NCI-H1417 (cell line): ENCODE measurements around the gene FOXJ1.
"Not testable (repeated sequence)": the region's sequence is repeated elsewhere in the genome, so short reads cannot be mapped to it uniquely, and the experiment has no call there.

Source experiments
- DNase-seq, 3 experiments: peaks; one replicate each; lab custom pipeline; 2025; lab: John Stamatoyannopoulos, UW

The FOXJ1 gene, protein sequence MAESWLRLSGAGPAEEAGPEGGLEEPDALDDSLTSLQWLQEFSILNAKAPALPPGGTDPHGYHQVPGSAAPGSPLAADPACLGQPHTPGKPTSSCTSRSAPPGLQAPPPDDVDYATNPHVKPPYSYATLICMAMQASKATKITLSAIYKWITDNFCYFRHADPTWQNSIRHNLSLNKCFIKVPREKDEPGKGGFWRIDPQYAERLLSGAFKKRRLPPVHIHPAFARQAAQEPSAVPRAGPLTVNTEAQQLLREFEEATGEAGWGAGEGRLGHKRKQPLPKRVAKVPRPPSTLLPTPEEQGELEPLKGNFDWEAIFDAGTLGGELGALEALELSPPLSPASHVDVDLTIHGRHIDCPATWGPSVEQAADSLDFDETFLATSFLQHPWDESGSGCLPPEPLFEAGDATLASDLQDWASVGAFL

DNA sequence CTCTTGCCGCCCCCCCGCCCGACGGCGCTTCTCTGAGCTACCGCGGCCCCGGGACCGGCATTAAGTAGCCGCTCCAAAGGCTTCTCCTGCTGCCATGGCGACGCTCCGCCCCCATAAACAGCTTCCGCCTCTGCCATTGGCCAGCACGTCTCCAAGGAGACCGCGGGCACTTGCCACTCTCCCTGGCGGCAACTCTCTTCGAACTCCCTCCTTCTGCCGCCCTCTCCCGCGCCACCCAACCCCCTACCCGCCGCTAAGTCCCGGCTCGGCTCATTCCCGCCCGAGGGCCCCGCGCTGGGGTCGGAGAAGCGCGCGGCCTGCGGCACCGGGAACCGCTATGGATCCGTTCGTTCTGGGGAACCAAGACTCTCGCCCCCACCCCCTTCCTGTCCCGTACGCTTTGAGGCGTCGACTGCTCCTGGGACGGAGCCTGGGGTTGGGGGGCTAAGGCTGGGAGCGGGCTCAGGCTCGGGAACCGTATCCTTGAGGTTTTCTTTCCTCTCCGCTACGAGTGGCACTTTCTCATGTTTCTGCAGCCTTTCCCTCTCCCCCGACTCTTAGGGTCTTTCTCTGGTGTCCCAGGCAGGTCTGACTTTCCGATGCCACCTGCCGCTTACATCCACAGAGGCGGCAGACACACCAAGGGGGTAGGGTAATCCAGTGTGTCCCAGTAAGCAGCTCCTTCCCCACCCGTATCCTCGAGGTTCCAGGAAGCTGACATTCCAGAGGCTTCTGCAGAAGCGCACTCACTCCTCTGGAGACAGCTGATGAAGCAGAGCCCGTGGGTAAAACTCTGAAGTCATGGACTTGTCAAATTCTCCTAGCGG lies at the start of gene FOXJ1:
TSS of gene FOXJ1 (minus strand) at position 34 of the 827 bp plus-strand sequence. CDS start 850 bp downstream, outside the sequence.
- DNase-seq, result peak; percentile 93 to 97 (median 94)

DNA sequence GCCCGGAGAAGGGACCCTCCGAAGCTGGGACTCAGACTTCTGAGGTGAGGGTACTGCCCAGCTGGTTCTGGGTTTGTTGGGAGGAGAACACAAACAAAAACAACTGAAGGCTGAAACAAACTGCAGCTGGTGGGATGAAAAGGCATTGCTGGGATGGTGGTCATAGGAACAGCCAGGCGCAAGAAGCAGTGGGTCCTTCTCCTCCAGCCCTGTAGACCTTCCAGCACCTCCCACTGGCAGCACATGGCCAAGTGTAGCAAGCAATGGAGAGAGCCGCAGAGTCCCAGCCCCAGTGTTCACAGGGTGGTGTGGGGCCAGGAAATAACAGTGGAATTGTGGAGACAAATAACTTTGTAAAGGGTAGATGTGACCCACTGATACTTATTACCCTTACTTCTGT lies 48.7 kb upstream of the FOXJ1 start:
- DNase-seq, result no peak

DNA sequence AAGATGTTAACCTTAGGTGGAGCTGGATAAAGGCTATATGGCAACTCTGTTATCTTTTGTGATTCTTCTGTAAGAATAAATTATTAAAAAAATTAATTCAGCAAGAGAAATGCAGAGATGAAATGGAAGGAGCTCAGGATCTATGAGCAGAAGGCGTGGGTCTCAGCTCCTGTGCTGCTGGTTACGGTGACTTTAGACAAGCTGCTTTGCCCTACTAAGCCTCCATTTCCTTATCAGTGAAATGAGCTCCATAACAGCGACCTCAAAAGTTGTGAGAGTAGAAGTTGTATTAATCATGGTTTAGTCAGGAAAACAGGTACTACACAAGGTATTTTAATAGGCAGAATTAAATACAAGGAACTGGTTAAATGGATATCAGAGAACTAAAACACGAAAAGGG lies 48.2 kb upstream of the FOXJ1 start:
- DNase-seq, result no peak

DNA sequence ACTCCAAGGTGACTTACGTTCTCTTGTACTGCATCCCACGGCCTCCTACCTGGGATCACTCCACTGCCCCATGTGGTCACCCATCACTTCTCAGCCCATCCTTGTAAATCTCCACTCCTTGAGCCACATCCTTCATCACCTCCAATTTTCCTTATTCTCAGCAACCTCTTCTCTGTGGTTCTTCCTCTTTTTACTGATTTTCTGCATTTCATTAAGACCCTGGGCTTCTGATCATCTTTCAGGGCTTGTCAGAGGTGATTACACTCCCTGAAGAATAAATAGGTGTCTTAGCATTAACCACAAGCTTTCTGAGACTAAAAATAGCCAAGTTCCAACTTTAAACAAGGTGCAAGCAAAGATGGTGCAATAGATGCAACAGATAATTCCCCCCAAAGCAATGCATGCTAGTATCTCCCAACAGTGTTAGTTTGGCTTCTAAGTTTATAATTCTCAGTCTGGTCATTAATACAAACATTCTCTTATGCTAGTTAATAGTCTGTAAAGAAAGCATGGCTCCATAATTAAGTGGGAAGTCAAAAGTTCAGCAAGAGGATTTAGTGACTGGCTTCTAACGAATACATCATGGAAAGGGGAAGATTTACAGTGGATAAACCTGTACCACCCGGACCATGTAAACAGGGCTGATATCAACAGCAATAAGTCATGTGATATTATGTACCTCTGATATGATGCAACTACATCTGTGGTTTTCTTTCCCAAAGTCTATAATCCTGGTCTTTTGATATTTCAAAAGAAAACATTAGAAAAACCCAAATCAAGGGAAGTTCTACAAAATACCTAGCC lies 47.4 kb upstream of the FOXJ1 start:
- DNase-seq, result no peak

DNA sequence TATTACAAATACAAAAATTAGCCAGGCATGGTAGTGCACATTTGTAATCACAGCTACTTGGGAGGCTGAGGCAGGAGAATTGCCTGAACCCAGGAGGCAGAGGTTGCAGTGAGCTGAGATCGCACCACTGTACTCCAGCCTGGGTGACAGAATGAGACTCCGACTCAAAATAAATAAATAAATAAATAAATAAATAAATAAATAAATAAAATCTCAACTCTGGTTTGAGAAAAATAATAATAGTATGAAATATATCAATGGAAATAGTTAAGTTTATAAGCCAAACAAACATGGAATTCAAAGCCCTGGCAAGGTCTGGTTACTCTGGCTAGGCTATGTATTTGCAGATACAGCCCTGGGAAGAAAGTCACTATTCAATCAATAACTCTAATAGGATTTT lies 45.7 kb upstream of the FOXJ1 start:
- DNase-seq, result not testable (repeated sequence)

DNA sequence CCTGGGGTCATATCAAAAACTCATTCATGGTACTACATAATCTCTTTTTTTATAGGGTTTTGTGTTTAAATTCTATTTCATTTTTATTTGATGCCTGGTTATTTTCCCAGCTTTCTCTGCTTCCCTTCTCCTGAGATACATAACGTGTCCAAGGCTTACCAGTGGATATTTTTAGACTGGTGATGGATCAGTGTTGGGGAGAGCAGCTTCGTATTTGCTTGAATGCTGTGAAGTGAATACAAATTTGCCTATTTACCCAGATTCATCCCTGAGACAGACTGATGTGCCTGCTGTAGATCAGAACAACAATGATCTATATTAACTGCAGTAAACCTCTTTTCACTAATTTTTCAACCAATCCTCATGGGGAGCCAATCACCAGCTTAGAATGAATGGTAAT lies 43.2 kb upstream of the FOXJ1 start:
- no peak for DNase-seq

DNA sequence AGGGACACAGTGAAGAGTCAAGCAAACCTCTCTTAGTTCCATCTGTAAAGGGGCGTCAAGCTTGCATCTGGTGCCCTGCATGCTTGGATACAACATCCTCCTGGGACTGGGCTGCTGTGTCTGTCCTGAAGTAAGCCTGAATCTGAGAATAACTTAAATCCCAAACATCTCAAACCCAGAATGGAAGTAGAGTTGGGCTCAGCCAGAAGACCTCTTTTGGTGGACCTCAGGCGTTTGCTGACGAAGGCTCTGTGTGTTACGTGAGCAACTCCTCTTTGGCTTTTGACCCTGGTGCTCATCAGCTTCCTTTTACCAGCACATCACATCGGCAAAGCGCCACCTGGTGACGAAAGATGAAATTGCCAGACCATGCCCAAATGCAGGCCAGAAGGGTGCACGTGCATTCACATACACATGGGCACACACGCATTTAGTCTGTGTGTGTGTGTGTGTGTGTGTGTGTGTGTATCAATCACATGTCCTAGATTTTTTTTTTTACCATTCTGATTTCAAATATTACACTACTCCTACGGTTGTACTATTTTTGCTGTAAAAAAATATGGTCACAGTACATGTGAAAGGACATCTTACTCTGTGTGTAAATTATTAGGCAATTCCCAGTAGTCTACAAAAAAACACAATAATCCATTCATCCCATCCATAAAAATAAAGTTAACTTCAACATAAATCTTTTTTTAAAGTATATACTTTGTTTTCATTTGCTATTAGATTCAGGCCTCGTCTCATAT lies 41.1 kb upstream of the FOXJ1 start:
- peak; percentile 79 to 92 (median 80) for DNase-seq

DNA sequence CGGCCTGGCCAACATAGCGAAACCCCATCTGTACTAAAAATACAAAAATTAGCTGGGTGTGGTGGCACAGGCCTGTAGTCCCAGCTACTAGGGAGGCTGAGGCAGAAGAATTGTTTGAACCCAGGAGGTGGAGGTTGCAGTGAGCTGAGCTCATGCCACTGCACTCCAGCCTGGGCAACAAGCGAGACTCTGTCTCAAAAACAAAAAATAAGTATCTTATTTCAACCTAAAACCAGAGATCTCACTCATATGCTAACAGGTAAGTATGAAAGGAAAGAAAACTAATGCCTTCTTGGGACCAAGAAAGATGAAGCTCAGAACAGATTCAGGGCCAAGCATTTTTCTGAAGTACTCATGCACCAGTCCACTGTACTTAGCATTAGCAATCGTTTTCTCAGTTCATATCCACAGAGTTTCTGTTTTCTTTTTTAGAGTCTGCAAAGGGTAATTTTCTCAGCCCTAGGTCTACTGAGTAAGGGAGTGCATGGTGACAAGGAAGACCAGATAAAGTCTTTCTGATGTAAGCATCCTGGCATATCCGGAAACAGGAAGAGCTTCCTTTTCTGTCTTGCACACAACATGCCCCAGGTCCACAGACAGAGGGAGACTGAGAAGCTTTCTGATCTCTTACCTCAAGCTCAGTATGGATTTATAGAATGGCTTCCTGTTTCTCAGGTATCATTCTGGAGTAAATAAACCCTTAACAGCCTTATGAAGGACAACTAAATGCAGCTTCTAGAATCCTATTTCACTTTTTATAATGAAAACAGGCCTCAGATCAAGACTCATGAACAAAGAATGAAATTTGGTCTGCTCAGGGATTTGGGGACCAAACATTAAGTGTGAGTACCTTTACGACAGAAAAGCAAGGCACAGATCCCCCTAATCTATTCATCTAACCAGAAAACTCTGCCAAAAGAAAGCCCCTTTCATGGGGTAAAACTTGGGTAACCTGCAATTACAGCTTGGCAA lies 38.7 kb upstream of the FOXJ1 start:
- no peak for DNase-seq

DNA sequence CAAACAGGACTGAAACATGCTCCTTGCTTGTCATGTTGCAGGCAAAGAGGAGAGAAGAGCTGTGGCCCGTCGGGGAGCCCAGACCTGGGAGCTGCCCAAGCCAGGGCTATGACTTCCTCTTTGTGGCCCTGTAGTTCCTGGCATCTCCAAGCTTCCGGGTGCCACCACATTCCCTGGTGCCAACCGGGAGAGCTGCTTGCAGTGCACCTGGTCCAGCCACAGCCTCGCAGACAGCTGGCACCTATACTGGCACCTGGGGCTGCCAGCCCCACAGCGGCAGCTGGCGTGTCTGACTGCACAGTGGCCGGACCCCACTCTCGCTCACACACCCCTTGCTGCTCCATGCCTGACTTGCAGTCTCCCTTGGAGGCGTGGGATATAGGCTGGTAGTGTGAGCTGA lies 37.1 kb upstream of the FOXJ1 start:
- DNase-seq, result no peak

DNA sequence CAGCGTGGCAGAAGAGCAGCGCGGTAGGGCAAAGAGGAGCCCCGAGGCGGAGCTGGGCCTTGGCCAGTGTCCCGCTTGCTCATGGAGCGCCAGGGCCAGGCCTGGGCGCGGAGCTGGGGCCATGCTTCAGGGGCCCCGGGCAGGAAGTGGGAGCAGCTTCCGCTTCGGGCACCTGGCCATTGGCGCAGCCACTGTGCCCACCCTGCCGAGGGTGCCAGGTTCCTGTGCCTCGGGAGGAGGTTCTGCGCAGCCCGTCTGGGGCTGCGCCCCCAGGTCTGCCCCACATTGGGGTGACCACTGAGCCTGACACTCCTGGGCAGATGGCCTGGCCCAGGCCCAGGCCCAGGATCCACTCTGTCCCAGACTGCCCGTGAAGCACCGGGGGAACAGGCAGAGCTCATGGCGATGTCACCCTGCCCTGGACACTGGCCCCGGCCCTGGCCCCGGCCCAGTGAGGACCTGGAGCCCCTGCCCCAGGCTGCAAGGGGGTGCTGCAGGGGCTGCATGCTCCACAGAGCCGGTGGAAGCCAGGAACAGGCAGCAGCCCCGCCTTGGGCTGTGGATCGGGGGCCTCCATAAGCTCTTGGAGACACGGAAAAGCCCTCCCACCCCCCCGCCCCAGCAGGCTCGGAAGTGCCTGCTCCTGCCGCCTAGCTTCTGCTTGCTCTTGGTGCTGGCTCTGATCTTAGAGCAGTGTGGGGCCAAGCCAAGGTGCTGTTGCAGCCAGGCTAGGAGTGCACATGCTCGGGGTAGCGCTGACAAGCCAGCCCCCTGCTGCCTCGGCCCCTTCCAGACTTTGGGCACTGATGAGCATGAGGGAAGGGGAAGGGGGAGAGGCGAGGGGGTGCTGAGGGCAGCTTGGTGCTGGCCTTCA lies 35.9 kb upstream of the FOXJ1 start:
- no peak for DNase-seq

DNA sequence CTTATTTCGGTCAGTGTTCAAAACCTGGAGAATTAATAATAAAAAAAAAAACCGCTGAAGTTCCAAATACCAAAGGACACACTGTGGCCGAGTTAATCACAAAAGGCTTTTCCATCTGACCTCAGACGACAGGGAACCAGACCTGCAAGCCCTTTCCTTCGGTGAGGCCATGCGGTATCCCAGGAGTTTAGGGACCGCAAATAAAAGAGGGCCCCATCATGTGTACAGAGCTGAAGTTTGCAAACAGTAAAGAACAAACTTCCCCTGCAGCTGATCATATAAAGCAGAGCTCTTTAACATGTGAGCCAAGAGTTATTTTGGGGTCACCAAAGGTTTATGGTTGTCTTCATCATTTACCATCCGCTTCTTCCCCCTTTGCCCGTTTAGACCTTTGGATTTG lies 33.0 kb upstream of the FOXJ1 start:
- DNase-seq, result no peak

DNA sequence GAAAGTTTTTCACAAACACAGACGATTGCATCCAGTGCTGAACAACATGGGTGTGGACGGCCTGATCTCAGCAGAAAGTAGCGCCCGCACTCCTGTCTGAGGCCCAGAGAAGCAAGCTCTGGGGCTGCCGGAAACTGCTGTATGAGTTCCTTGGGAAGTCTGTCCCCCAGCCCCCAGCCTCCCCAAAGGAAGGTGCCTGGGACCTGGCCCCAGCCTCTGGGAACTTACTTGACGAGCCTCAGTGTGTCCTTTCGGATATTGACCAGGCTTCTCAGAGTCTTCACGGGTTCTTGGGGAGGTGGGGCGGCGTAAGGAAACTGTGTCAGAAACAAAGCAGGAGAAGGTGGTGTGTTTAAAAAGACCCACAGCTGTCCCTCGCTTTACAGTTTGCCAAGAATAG lies 32.4 kb upstream of the FOXJ1 start:
- no peak for DNase-seq

DNA sequence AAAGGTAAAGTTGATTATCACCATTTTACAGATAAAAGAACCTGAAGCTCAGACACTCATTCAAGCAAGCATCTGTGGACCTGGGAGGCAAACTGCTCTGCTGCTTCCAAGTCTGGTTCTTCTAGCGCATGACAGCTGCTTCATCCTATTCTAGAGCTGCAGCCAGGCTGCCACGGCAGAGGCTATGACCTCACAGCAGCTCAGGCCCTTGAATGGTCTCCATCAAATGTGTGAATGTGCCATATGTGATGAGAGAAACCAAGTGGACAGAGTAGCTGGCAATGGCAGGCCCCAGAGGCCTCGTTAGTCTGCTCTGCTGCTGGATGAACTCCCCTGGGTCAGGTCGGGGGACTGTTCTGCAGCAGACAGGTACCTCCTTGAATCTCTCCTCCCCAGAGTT lies 30.7 kb upstream of the FOXJ1 start:
- DNase-seq, result no peak

DNA sequence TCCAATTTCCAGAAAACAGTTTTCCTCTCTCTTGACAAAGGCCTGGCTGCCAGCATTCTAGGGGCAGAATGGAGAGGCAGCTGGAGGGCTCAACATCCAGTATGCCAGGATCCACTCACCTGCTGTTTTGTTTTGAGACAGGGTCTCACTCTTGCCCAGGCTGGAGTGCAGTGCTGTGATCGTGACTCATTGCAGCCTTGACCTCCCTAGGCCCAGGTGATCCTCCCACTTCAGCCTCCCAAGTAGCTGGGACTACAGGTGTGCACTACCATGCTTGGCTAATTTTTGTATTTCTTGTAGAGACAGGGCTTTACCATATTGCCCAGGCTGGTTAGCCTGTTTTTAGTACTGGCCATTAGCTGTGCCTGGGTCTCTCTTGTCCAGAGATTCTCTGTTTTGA lies 29.1 kb upstream of the FOXJ1 start:
- DNase-seq, result no peak

DNA sequence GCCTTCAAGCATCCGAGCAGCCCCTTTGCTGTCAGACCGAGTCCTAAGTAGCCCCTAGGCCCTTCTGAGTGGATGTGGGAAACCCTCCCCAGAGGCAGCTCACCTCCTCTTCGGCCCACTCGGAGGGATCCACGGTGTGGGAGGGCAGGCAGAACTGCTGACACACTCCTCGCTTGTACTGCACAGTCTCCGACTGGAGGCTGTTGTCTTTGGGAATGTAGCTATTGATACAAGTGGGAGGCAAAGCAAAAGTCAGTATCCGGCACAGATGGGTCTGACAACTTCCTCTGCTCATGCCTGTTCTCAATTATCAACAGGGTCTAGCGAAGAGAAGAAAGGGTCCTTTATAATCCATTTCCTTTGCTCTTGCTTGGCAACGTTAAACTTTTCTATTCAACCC lies 25.9 kb upstream of the FOXJ1 start:
- DNase-seq, result no peak

DNA sequence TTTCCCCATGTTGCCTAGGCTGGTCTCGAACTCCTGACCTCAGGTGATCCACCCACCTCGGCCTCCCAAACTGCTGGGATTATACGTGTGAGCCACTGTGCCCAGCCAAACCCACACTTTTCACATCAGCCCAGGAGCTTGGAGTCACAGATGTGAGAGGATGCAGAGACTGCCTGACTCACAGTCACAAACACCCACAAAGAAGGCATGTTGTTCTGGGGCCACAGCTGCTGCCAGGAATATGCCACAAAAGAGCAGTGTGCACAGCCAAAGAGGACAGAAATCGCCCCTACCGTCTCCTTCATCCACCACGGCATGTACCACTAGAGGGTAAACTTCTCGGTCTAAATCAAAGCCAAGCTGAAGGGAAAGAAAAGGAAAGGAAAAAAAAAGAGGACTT lies 25.1 kb upstream of the FOXJ1 start:
- no peak for DNase-seq

DNA sequence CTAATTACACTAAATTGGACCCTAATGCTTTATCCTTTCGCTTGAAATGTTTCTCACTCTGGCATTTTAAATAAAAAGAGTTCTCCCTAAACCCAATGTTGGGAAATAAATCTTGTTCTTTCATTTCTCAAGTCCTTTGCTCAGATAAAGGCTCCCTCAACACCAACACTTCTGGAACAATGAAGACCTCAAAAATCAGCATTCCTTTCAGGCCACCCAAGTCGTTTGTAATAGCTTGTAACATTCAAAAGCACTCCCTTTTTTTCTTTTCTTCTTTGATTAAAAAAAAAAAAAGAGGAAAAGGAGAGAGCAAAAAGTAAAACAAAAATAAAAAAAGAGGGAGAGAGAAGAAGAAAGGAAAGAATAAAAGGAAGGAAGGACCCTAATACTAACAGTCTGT lies 23.3 kb upstream of the FOXJ1 start:
- DNase-seq, result no peak

DNA sequence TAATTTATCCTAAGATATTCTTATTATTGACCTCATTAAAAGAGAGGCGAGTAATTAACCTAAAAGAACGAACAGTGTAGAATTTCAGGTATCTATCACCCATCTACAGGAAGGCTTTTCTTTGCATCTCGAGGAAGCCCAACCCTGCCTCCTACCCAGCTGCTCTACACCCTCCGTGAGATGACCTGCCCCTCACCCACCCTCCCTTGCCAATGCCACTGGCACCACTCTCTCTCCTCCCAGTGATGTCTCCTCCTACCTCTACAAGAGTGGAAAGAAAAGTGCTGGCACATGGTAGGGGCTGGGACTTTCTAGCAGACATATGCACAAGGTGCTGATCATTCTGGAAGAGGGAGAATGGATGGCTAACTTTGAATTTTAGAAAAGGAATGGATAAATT lies 22.9 kb upstream of the FOXJ1 start:
- DNase-seq, result no peak

DNA sequence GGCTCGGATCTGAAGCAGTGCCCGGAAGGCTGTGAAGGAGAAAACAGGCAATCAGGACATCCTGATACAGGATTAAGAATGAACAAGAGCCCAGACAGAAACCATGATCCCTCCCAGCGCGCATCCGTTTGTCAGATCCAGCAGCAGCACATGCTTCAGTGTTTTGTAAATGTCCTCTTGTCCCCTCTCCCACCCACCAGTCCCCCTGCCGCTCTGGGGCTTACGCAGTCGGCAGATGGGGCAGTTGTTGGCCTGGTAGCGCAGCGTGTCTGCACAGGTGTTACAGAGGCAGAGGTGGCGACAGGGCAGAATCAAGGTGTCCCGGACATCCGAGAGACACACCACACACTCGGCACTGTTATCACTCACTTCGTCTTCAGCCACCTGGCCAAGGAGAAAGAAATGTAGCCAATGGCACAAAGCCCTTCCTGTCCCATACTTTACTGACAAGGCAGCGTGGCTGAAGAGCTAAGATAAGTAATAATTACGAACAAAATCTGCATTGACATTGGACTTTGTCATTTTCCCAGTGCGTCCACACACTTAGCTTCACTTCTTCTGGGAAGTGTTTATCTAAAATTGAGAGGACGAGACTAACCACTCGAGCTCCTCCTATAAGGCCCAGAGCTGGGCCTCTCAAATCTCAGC lies 20.7 kb upstream of the FOXJ1 start:
- DNase-seq, result no peak
